Mesenteric fat pad (tissue), 1 donor: ENCODE measurements around the gene SLC17A3. TPM values are rescaled to one million over a fixed set of nuclear protein-coding genes. Genes with fewer than 3 reads are reported as not detected.

Source experiments
- DNase-seq: peaks from one replicate; pipeline ENCODE4 v3.0.0-alpha.2; 2020; ENCODE audit warnings: low spot score
- total RNA-seq: library from RNA; stranded (reverse); fragmentation: NEBNext Ultra II Directional; extraction: Animal tissue kit (Norgen Biotek cat#: 25700); gene quantifications from one replicate; pipeline ENCODE4 v1.2.1, GENCODE V29; 2021
- donor health status: DM: yes; HTN: yes; CAD: no.

Gene SLC17A3
- total RNA-seq, 1 donor from 2014 or later, result not detected

DNA sequence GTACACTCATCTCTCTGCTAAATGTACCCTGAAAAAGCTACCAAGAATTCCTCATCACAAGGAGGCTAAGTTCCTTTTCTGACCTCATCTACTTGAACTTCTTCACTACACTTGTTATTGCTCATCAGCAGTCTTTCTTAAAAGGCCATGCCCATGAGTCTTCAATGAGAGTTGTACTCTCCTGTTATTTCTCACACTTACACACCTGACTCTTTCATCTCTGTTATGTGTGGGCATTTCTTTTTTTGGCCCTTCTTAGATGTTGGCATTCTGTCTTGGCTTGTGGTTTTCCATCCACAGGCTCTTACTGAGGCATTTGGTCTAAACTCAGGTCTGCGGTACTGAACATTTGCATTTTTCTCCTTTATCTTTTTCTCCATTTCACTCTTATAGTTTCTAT is 31.5 kb downstream of the SLC17A3 start:
- DNase-seq, result no peak

DNA sequence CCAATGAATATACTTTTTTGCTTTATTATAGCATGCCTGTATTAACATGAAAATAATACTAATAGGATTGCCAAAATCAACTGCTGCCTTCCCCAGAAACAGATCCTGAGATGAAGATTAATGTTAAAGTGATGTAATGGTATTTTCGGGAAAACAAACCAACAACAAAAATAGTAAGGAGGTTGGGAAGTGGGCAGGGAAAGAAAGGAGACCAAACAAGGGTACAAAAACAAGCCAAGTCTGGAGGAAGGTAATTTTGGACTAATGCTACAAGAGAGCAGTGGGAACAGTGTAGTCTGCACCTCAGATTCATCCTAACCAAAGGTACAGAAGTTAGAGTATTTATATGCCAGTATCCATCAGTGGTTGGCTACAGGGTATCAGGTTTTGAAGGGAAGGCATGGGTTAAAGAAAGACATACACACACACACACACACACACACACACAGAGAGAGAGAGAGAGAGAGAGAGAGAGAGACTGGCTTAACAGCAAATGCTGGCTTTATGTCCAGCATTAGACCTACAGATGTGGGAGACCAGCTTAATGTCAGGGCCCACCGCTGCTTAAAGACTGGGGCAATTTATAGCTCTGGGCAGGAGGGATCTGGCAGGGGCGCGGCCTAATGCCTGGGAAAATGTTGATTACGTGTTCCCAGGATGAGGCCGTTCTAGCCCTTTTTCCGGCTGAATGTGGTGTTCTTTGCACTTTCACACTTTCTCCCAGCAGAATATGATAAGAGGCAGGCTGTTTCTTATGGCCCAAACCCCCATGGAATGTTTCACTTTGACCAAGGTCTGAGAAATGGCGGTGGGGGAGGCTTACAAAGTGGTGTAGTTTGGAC is 38.4 kb downstream of the SLC17A3 start:
- DNase-seq, result no peak

DNA sequence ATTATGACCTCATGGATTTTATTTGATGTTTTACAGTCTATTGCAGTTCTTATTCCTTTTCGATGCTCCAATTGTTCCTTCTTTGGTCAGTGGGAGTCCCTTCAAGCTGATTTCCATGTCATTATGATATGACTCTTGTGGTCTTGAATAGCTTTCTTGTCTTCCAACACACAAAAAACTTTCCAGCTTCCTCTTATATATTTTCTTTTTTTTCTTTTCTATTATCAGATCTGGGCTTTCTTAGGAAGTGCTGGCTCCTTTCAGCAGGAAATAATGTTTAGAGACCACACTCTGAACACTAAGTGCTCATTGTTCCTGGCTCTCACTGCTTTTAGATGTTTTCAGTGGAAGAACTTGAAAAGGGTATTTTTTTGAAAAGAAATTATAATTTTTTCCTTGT is 39.1 kb downstream of the SLC17A3 start:
- no peak for DNase-seq

DNA sequence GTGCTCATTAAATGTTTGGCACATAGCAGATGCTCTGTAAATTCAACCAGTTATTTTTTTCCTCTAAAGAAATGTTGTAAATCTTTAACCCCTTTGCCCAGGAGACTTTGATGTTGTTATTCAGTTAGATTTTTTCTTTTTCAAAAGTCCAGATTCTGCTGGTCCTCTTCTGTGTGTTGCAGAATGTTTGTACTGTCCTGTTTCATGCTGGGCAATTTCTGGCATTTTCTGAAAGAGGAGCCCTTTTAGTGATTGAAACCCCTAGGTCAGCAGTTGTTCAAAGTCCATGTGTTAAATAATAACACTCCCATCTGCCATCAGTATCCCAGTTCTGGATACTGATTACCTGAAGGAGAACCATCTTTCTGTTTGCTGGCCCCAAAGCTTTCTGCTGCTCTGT is 40.9 kb downstream of the SLC17A3 start:
- DNase-seq, result no peak

DNA sequence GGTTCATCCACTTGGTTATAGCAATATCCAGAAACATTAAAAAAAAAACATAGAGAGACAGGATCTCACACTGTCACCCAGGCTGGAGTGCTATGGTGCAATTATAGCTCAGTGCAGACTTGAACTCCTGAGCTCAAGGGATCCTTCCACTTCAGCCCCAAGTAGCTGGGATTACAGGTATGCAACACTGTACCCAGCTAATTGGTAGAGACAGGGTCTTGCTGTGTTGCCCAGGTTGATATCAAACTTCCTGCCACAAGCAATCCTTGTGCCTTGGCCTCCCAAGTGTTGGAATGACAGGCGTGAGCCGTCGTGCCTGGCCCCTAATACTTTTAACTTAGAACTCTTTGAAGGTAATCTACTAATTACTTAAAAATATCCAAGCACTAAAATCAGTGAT is 41.4 kb downstream of the SLC17A3 start:
- DNase-seq, result no peak

DNA sequence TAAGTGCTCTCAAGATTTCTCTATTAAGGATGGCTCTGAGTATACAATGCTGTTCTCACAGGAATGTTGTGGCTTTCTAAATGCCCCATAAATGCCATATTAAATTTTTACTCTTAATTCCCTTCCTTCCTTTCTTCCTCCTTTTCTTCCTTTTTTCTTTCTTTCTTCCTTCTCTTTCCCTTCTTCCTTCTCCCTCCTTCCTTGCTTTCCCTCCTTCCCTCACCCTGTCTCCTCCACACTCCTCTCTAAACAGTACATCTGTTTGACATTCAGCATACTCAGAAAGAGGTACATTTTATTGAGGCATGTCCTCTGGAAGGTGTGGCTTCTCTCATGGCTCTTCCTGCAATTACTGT is 41.8 kb downstream of the SLC17A3 start:
- no peak for DNase-seq

DNA sequence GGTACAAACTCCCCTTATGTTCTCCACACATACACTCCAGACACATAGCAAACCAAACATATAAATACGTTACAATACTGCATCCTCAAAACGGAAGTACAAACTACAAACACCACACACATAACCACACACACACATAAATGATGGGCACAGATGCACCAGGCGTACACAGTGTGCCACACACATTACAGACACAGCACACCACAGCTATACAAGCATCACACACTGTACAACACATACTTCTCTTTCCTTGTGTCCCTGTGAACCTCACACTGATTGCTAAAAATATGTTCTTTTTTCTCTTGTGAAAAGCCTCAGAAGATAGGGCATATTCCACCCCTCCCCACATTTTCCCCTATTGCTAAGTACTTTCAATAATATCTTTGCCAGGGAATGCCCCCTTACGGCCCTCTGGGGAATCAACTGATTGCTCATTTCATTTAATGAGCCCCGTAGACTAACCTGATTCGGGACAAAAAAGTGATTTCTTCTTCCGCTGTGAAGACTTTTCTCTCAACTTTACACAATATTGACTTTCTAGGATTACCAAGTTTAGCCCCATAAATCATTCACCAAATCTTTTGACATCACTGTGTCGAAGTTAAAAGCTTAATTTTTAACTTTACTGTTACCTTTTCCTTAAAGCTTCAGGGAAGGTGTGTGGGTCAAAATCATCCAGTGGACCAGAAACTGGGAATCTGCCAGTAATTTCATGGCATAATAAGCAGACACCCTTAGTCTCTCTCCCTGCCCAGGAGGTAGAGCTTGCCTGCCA is 42.3 kb downstream of the SLC17A3 start, which contains the start of gene SLC17A1:
Gene SLC17A1, minus strand, starts transcription at position 521 of the 775 bp plus-strand sequence. CDS start 1,495 bp downstream, outside the sequence.
- DNase-seq, result no peak

DNA sequence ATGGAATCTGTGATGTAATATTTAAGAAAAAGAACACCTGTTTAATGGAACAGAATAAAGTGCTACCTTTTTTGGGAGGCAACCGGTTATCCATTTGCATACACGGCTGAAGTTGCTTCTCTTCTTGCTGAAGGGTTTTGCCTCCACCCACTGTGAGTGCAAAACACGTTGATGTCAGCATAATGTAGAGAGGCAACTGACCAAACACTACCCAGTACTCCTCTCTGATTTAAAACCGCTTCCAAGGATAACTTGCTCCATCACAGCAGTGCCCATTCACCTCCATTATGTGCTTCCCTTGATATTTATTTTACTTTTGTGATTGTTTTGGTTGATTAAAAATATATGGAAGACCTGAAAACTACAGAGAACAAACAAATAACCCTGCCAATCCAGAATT is 43.6 kb downstream of the SLC17A3 start:
- DNase-seq, result no peak

DNA sequence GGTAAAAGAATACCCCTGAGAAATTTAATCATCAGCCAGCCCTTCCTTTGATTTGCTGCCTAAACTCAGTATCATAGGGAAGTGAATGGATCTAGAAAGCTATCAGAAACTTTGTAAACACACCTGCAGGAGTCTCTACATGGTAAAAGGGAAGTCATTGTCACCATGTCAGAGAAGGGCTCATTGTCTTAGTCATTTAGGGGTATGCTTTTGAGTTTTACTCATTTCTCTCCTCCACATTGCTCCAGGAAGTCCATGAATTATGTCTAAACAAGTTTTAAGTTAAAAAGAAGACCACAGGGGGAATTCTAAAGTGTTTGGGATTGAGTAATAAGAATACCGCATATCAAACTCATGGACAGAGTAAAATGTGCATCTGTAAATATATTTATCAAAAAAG is 44.7 kb downstream of the SLC17A3 start:
- DNase-seq, result no peak

DNA sequence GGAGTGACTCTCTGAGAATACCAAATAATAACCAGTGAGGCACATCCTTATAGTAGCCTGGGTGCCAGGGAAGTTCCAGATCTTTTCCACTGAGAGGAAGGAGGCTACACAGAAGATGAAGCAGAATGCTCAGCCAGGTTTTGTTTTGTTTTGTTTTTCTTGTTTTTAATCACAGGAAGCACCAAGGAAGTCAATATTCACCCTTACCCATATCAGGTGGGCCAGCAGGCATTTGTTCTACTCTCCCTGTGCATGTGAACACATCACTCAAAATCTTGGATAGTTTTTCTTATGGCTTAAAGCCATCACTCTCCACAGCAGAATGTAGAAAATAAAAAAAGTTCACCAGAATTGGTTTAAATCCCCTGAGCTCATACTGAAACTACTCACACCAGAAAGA is 52.7 kb downstream of the SLC17A3 start:
- no peak for DNase-seq

DNA sequence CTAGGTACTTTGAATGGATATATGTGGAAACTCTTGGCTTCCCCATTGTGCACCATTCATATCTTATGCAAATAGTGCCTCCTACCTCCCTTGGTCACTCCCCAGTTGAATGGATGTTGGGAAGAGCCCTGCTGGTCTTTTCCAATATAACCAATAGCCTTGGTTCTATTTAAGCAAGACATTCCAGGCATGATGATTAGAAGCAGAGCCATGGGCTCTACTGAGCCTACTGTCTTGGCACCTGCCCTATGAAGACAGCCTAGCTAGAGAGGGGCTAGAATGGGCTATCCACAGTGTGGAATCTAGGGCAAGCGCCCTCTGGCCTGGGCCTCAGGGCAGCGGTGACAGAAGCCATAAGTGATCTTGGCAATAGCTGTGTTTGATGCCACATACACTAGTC is 57.8 kb downstream of the SLC17A3 start:
- DNase-seq, result no peak

DNA sequence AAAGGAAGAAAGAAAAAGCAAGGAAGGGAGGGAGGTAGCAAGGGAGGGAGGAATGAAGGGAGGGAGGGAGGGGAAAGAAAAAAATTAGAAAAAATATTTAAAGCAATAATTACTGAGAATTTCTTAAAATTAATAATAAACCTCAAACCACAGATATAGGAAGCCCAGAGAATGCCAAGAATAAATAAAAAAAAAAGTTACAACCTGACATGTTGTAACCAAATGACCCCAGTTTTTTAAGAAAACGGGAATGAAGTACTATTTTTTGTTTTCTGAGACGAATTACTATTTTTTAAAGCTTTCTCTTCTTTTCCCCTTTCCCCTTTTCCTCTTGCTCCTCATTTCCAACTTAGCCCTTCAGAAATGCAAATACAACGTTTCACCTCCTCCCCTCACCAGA is 58.8 kb downstream of the SLC17A3 start:
- DNase-seq, result no peak

DNA sequence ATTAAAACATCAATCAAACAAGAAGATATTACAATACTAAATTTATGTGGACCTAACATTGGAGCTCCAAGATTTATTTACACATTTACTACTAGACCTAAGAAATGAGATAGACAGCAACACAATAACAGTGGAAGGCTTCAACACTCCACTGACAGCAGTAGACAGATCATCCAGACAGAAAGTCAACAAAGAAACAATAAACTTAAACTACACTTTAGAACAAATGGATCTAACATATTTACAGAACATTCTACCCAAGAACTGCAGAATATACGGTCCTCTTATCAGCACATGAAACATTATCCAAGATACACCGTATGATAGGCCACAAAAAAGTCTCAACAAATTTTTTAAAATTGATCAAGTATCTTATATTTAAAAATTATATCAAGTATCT is 69.2 kb downstream of the SLC17A3 start:
- no peak for DNase-seq

DNA sequence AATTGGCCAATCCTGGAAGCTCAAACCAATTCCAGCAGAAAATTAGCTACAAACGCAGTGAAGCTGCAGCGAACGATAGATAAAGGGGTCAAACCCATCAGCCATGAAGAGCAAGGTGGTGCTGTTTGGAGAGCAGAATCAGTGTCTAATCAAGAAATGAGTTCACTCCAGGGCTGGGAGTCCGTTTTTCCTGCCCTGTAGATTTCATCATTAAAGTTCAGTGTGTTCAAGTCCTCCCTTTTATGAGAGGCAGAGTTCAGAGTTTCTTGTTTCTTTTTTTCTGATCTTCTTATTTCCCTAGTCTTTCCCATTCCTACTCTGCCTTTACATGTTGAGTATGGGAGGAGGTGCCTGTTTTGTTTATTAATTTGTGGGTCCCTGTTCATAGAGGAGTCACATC is 72.6 kb downstream of the SLC17A3 start:
- no peak for DNase-seq

Other genes starting within 250 kb of the SLC17A3 start
- 3.6 TPM for gene SCGN, start 222.0 kb downstream of the SLC17A3 start, total RNA-seq
- 0.10 TPM for gene SLC17A4, start 119.5 kb downstream of the SLC17A3 start, total RNA-seq
- gene SLC17A1, start 42.2 kb downstream of the SLC17A3 start, total RNA-seq, result not detected
- gene SLC17A2, start 56.4 kb upstream of the SLC17A3 start, total RNA-seq, result not detected
- gene TRIM38, start 88.6 kb upstream of the SLC17A3 start, total RNA-seq, result 11.5 TPM
- 13.5 TPM for gene HFE, start 213.2 kb upstream of the SLC17A3 start, total RNA-seq